Activated CD4-positive, alpha-beta memory T cell treated with anti-CD3 and anti-CD28 coated beads, Interleukin-2, amount 10 ng/mL, durations not matched to agents 7 days and 5 days (primary cell): ENCODE measurements around the gene CCDC47. TPM values are rescaled to one million over a fixed set of nuclear protein-coding genes. Genes with fewer than 3 reads are reported as not detected.

ENCODE experiments used
- CTCF ChIA-PET: fragments of 350-600 bp; sonication (Branson Sonifier 250); formaldehyde crosslinking; loops from one replicate; lab custom pipeline; 2021; ENCODE audit warnings: antibody characterized with exemption, inconsistent platforms; lab: Charles Lee
- POLR2A ChIA-PET: fragments of 350-600 bp; sonication (Branson Sonifier 250); formaldehyde crosslinking; loops from one replicate; lab custom pipeline; 2021; ENCODE audit warnings: antibody characterized with exemption; lab: Charles Lee
- DNase-seq: peaks from one replicate; pipeline ENCODE4 v3.0.0-alpha.2; 2020
- H3K27ac Mint-ChIP-seq: one replicate; pipeline ENCODE4 v1.8.0; 2021; ENCODE audit warnings: mild to moderate bottlenecking, mixed read lengths
- H3K27me3 Mint-ChIP-seq: one replicate; pipeline ENCODE4 v1.8.0; 2021; ENCODE audit warnings: mixed read lengths
- H3K36me3 Mint-ChIP-seq: one replicate; pipeline ENCODE4 v1.8.0; 2021; ENCODE audit warnings: low read depth, mixed read lengths
- H3K4me1 Mint-ChIP-seq: one replicate; pipeline ENCODE4 v1.8.0; 2021; ENCODE audit warnings: mixed read lengths
- H3K4me3 Mint-ChIP-seq: one replicate; pipeline ENCODE4 v1.8.0; 2021; ENCODE audit warnings: mild to moderate bottlenecking, mixed read lengths
- H3K9me3 Mint-ChIP-seq: one replicate; pipeline ENCODE4 v1.8.0; 2021; ENCODE audit warnings: mixed read lengths
- total RNA-seq, 2 experiments: library from RNA; stranded (reverse); gene quantifications; one replicate each; pipeline ENCODE4 v1.2.3, GENCODE V29; 2021

Gene CCDC47
- total RNA-seq, 2 experiments from 2014 or later, result 56.7 to 57.9 TPM

- DNase-seq, result no peak
These were observed 72.0 kb downstream of the CCDC47 start for GRCh38 chr17:63701456-63701820.

GRCh38 chr17:63700528-63701455 is 72.6 kb downstream of the CCDC47 start:
- Mint-ChIP-seq H3K4me1 (peaks cover 67% of the 10 kb centered on the region), H3K36me3 (peaks cover 64% of the 10 kb centered on the region), H3K27ac (peak overlapping the region; percentile 99), H3K27me3 (no peaks in the 10 kb centered on the region), H3K4me3 (peak overlapping the region; percentile 87), H3K9me3 (no peaks in the 10 kb centered on the region)
- peak; percentile 65 for DNase-seq
- CTCF ChIA-PET, result interaction anchor here (0.8 to 2.3 kb wide), 4 partner anchors 9 to 148 kb away, joined by 4 to 17 read pairs (median 6); partner anchors contain the start of genes CCDC47 and DDX42
- POLR2A ChIA-PET, result interaction anchor here (0.7 to 12.5 kb wide), 26 partner anchors 7 to 805 kb away, joined by 3 to 178 read pairs (median 5); partner anchors contain the start of genes CCDC47, DCAF7, DDX42 and MAP3K3

More at GRCh38 chr17:63701456-63701820, 72.0 kb downstream of the CCDC47 start:
- Mint-ChIP-seq H3K4me3 (peak overlapping the region; percentile 87), H3K27ac (peak overlapping the region; percentile 99), H3K36me3 (peaks cover 66% of the 10 kb centered on the region), H3K27me3 (no peaks in the 10 kb centered on the region), H3K4me1 (peaks cover 68% of the 10 kb centered on the region), H3K9me3 (no peaks in the 10 kb centered on the region)
- POLR2A ChIA-PET, result interaction anchor here (0.7 to 12.5 kb wide), 24 partner anchors 8 to 804 kb away, joined by 3 to 178 read pairs (median 5); partner anchors contain the start of genes CCDC47, DCAF7, DDX42 and MAP3K3
- CTCF ChIA-PET, result interaction anchor here (0.8 to 2.3 kb wide), 4 partner anchors 9 to 147 kb away, joined by 4 to 17 read pairs (median 6); partner anchors contain the start of genes CCDC47 and DDX42

GRCh38 chr17:63699638-63700527 is 73.5 kb downstream of the CCDC47 start, which contains the start of gene LIMD2:
Gene LIMD2, minus strand, starts transcription at chr17:63700125. Its CDS starts 827 bp downstream, at chr17:63699298.
- Mint-ChIP-seq H3K9me3 (no peaks in the 10 kb centered on the region), H3K4me1 (peaks cover 66% of the 10 kb centered on the region), H3K27me3 (no peaks in the 10 kb centered on the region), H3K36me3 (peaks cover 62% of the 10 kb centered on the region), H3K4me3 (peak within 1 kb of the TSS; percentile 96), H3K27ac (peak within 1 kb of the TSS; percentile 99)
- CTCF ChIA-PET, result interaction anchor here (1.7 to 1.9 kb wide), 2 partner anchors 43 to 74 kb away, joined by 4 to 6 read pairs; partner anchors contain the start of genes CCDC47 and DDX42
- POLR2A ChIA-PET, result interaction anchor here (0.7 to 12.5 kb wide), 14 partner anchors 12 to 260 kb away, joined by 3 to 178 read pairs (median 6); partner anchors contain the start of genes CCDC47, DCAF7, DDX42 and MAP3K3
- peak; percentile 82 for DNase-seq

- Mint-ChIP-seq H3K27ac (peak overlapping the region; percentile 96), H3K9me3 (no peaks in the 10 kb centered on the region), H3K27me3 (no peaks in the 10 kb centered on the region), H3K36me3 (peaks cover 63% of the 10 kb centered on the region), H3K4me3 (peak overlapping the region; percentile 96), H3K4me1 (peaks cover 63% of the 10 kb centered on the region)
- ChIA-PET CTCF (interaction anchor here (0.6 to 5.3 kb wide), 14 partner anchors 8 to 904 kb away, joined by 3 to 65 read pairs (median 4); partner anchors contain the start of genes CCDC47, DDX42 and MAP3K3), POLR2A (interaction anchor here (0.9 to 12.5 kb wide), 31 partner anchors 10 to 807 kb away, joined by 3 to 178 read pairs (median 6); partner anchors contain the start of genes ACE, CCDC47, DCAF7 and DDX42)
- peak; percentile 90 for DNase-seq
These were observed 74.3 kb downstream of the CCDC47 start for GRCh38 chr17:63698886-63699637.

- peaks cover 56% of the 10 kb centered on the region for H3K4me1 Mint-ChIP-seq
- peak; percentile 42 for DNase-seq
- H3K27ac Mint-ChIP-seq, result peak overlapping the region; percentile 96
- H3K36me3 Mint-ChIP-seq, result peaks cover 61% of the 10 kb centered on the region
- H3K27me3 Mint-ChIP-seq, result no peaks in the 10 kb centered on the region
- no peaks in the 10 kb centered on the region for H3K9me3 Mint-ChIP-seq
- ChIA-PET CTCF (interaction anchor here (0.7 to 5.3 kb wide), 18 partner anchors 8 to 273 kb away, joined by 3 to 65 read pairs (median 5); partner anchors contain the start of genes CCDC47, DDX42 and MAP3K3), POLR2A (interaction anchor here (0.9 to 12.5 kb wide), 28 partner anchors 11 to 807 kb away, joined by 3 to 178 read pairs (median 5); partner anchors contain the start of genes ACE, CCDC47, DCAF7 and DDX42)
- peak overlapping the region; percentile 96 for H3K4me3 Mint-ChIP-seq
These were observed 75.0 kb downstream of the CCDC47 start for GRCh38 chr17:63698381-63698885.

- peak; percentile 89 for DNase-seq
- H3K36me3 Mint-ChIP-seq, result peaks cover 56% of the 10 kb centered on the region
- H3K27ac Mint-ChIP-seq, result peak overlapping the region; percentile 96
- CTCF ChIA-PET, result interaction anchor here (0.7 to 5.3 kb wide), 20 partner anchors 9 to 272 kb away, joined by 3 to 65 read pairs (median 5); partner anchors contain the start of genes CCDC47, DDX42 and MAP3K3
- POLR2A ChIA-PET, result interaction anchor here (0.9 to 12.5 kb wide), 35 partner anchors 11 to 323 kb away, joined by 3 to 178 read pairs (median 5); partner anchors contain the start of genes ACE, CCDC47, DCAF7 and DDX42
- peak overlapping the region; percentile 96 for H3K4me3 Mint-ChIP-seq
- H3K9me3 Mint-ChIP-seq, result no peaks in the 10 kb centered on the region
- H3K4me1 Mint-ChIP-seq, result peaks cover 48% of the 10 kb centered on the region
- no peaks in the 10 kb centered on the region for H3K27me3 Mint-ChIP-seq
These were observed 75.8 kb downstream of the CCDC47 start for GRCh38 chr17:63697341-63698286.

GRCh38 chr17:63696381-63696961 is 76.9 kb downstream of the CCDC47 start:
- Mint-ChIP-seq H3K27ac (peak overlapping the region; percentile 96), H3K4me1 (peaks cover 38% of the 10 kb centered on the region), H3K4me3 (peak overlapping the region; percentile 96), H3K27me3 (no peaks in the 10 kb centered on the region), H3K9me3 (no peaks in the 10 kb centered on the region), H3K36me3 (peaks cover 57% of the 10 kb centered on the region)
- CTCF ChIA-PET, result interaction anchor here (1.0 to 5.3 kb wide), 6 partner anchors 10 to 271 kb away, joined by 4 to 65 read pairs (median 8); partner anchors contain the start of genes CCDC47 and DDX42
- DNase-seq, result peak; percentile 49
- POLR2A ChIA-PET, result interaction anchor here (1.0 to 12.5 kb wide), 17 partner anchors 9 to 277 kb away, joined by 3 to 178 read pairs (median 8); partner anchors contain the start of genes CCDC47, DCAF7, DDX42 and MAP3K3

GRCh38 chr17:63695889-63696288 is 77.5 kb downstream of the CCDC47 start:
- peak overlapping the region; percentile 50 for H3K4me3 Mint-ChIP-seq
- H3K36me3 Mint-ChIP-seq, result peaks cover 57% of the 10 kb centered on the region
- H3K27me3 Mint-ChIP-seq, result no peaks in the 10 kb centered on the region
- peaks cover 33% of the 10 kb centered on the region for H3K4me1 Mint-ChIP-seq
- H3K27ac Mint-ChIP-seq, result peak overlapping the region; percentile 96
- no peak for DNase-seq
- H3K9me3 Mint-ChIP-seq, result no peaks in the 10 kb centered on the region
- ChIA-PET CTCF (interaction anchor here (3.1 to 5.3 kb wide), 3 partner anchors 15 to 270 kb away, joined by 9 to 65 read pairs (median 29); partner anchors contain the start of genes CCDC47 and DDX42), POLR2A (interaction anchor here (0.6 to 12.5 kb wide), 10 partner anchors 9 to 450 kb away, joined by 3 to 178 read pairs (median 16); partner anchors contain the start of genes CCDC47, DDX42, MAP3K3 and STRADA)
